ENCODE results near the gene MAPKAPK3.

The MAPKAPK3 gene

DNA sequence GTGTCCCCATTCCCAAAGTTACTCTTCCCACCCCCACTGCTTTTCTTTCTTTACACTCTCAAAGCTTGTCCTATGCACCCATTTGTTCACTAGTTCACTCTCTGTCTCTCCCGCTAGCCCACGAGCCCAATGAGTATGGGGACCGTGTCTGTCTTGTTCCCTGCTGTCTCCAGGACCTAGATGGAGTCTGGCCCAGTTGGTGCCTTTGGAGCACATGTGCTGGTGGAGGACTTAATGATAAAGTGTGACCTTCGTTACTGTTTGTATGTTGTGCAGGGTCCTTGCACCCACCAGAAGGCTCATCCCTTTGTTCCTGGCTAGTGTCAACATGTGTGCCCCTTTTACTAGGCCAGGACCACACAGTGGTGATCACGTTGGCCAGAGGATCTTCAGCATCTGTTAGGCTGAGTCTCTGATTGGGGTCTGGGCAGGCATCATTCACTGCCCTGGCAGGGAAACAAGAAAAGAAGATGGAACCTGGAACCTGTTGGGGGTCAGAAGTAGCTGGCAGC, 12.8 kb upstream of the MAPKAPK3 start:
- no peaks in the 10 kb centered on the region for H3K9me3 Mint-ChIP-seq
- peaks cover 43% of the 10 kb centered on the region for H3K4me1 Mint-ChIP-seq
- peaks cover 5% of the 10 kb centered on the region for H3K27me3 Mint-ChIP-seq (ENCODE audit: low read depth)
- peak overlapping the region; percentile 100 for H3K27ac Mint-ChIP-seq
- TF ChIP-seq, protein P1, sequence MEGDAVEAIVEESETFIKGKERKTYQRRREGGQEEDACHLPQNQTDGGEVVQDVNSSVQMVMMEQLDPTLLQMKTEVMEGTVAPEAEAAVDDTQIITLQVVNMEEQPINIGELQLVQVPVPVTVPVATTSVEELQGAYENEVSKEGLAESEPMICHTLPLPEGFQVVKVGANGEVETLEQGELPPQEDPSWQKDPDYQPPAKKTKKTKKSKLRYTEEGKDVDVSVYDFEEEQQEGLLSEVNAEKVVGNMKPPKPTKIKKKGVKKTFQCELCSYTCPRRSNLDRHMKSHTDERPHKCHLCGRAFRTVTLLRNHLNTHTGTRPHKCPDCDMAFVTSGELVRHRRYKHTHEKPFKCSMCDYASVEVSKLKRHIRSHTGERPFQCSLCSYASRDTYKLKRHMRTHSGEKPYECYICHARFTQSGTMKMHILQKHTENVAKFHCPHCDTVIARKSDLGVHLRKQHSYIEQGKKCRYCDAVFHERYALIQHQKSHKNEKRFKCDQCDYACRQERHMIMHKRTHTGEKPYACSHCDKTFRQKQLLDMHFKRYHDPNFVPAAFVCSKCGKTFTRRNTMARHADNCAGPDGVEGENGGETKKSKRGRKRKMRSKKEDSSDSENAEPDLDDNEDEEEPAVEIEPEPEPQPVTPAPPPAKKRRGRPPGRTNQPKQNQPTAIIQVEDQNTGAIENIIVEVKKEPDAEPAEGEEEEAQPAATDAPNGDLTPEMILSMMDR (IDR thresholded peaks at IDR 0.05; ENCODE audit: unreplicated experiment in 3 of 3): no peak
- H3K36me3 Mint-ChIP-seq (ENCODE audit: low read depth): peaks cover 10% of the 10 kb centered on the region
- no peak overlapping the region for H3K4me3 Mint-ChIP-seq

GRCh38 chr3:50604628-50605588, 12.0 kb upstream of the MAPKAPK3 start:
- peaks cover 10% of the 10 kb centered on the region for H3K36me3 Mint-ChIP-seq (ENCODE audit: low read depth)
- H3K4me3 Mint-ChIP-seq: no peak overlapping the region
- H3K9me3 Mint-ChIP-seq: no peaks in the 10 kb centered on the region
- TF ChIP-seq, protein P1 (IDR thresholded peaks at IDR 0.05; ENCODE audit: unreplicated experiment in 3 of 3): no peak
- peak overlapping the region; percentile 31 to 100 (median 77) for H3K27ac Mint-ChIP-seq
- H3K27me3 Mint-ChIP-seq (ENCODE audit: low read depth): peaks cover 2% of the 10 kb centered on the region
- peaks cover 43% of the 10 kb centered on the region for H3K4me1 Mint-ChIP-seq

DNA sequence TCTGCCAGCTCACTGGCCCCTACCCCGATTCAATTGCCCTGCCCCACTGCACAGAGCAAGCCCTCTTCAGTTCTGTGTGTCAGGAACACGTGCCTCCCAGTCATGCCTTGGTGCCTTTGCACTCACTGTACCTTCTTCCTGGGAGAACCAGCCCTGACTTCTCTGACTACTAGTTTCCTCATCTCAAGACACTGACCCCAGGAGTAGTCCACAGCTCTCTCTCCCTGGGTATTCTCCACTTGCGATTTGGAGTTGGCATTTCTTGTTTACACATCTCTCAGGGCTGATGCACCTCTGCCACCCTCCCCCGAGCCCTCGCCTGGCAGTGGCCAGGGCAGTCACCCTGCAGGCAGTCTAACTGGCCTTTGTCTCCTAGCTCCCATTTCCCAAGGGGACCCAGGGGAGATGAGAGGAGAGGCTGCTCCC, 11.0 kb upstream of the MAPKAPK3 start:
- no peak overlapping the region for H3K4me3 Mint-ChIP-seq
- H3K36me3 Mint-ChIP-seq (ENCODE audit: low read depth): peaks cover 10% of the 10 kb centered on the region
- no peaks in the 10 kb centered on the region for H3K9me3 Mint-ChIP-seq
- H3K27me3 Mint-ChIP-seq (ENCODE audit: low read depth): no peaks in the 10 kb centered on the region
- peaks cover 41% of the 10 kb centered on the region for H3K4me1 Mint-ChIP-seq
- H3K27ac Mint-ChIP-seq: peak overlapping the region; percentile 12 to 77 (median 35)
- TF ChIP-seq, protein P1 (IDR thresholded peaks at IDR 0.05; ENCODE audit: unreplicated experiment in 3 of 3): no peak

- H3K9me3 Mint-ChIP-seq: no peaks in the 10 kb centered on the region
- H3K4me3 Mint-ChIP-seq: no peak overlapping the region
- no peaks in the 10 kb centered on the region for H3K27me3 Mint-ChIP-seq (ENCODE audit: low read depth)
- peaks cover 35% of the 10 kb centered on the region for H3K4me1 Mint-ChIP-seq
- H3K36me3 Mint-ChIP-seq (ENCODE audit: low read depth): peaks cover 10% of the 10 kb centered on the region
- TF ChIP-seq, protein P1 (IDR thresholded peaks at IDR 0.05; ENCODE audit: unreplicated experiment in 3 of 3): no peak
- H3K27ac Mint-ChIP-seq: no peak overlapping the region
Observed at GRCh38 chr3:50606596-50606995, 10.4 kb upstream of the MAPKAPK3 start.

DNA sequence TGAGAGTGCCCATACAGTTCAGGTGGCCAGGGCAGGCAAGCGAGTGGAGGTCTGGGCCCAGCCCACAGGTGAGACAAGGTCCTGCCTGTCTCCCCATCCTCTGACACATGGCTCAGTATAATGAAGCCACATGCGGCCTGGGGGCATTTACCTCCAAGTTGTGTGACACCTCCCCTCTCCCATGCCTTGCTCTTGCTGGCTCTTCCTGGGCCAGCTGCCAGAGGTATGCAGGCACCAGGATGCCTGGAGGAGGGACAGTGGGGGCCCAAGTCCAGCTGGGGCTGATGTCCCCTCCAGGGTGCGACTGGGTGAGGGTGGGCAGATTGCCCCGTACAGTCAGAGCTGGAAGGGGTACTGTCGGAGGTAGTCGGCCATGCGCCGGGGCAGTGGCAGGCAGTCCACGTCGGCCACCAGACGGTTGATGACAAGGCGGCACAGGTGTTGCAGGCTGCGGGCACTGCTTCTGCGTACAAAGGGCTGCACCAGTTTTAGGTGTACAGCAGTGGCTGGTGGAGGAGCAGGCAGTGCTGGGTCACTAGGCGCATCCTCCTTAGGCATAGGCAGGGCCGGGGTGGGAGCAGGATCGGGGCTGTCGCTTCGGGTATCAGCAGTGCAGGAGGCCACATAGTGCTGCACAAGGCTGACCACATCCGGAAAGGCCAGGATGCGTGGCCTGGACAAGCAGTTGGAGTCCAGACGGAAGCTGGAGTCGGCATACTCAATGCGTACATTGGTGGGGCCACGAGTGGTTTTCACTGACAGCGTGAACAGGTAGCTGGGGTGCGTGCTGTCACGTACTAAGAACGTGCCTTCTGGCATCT, 9.5 kb upstream of the MAPKAPK3 start:
- TF ChIP-seq, protein P1 (IDR thresholded peaks at IDR 0.05; ENCODE audit: unreplicated experiment in 3 of 3): no peak
- H3K4me1 Mint-ChIP-seq: peaks cover 34% of the 10 kb centered on the region
- H3K36me3 Mint-ChIP-seq (ENCODE audit: low read depth): peaks cover 10% of the 10 kb centered on the region
- H3K9me3 Mint-ChIP-seq: no peaks in the 10 kb centered on the region
- H3K27me3 Mint-ChIP-seq (ENCODE audit: low read depth): no peaks in the 10 kb centered on the region
- no peak overlapping the region for H3K27ac Mint-ChIP-seq
- peak overlapping the region in 1 of 3 experiments; percentile 25 for H3K4me3 Mint-ChIP-seq
